GM18858 (cell line): Measurements from ENCODE around the gene PRSS33.

Experiments
- ATAC-seq: cut with Tn5 transposase; IDR thresholded peaks from one replicate; pipeline ENCODE4 v1.9.1; 2021; ENCODE audit not compliant: unreplicated experiment

PRSS33 gene, protein sequence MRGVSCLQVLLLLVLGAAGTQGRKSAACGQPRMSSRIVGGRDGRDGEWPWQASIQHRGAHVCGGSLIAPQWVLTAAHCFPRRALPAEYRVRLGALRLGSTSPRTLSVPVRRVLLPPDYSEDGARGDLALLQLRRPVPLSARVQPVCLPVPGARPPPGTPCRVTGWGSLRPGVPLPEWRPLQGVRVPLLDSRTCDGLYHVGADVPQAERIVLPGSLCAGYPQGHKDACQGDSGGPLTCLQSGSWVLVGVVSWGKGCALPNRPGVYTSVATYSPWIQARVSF

DNA sequence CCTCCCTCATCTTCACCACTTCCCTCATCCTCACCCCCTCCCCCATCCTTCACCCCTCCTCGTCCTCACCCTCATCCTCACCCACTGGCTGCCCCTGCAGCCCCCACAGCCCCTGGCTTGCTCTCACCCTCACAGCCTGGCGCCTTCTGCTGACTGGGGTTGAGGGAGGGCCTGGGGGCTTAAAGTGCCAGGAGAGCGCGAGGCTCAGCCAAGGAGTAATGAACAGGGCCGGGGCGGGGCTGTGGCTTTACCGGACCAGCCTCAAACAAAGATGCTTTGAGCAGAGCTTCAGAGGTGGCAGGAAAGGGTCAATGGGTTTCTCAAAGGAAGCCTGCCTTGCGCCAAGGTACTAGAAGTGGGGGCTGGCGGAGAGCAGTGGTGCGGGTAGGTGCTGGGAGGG is at the start of gene PRSS33:
TSS of gene PRSS33 (minus strand) at position 155 of the 400 bp plus-strand sequence. CDS start 1,013 bp downstream, outside the sequence.
- no peak for ATAC-seq

DNA sequence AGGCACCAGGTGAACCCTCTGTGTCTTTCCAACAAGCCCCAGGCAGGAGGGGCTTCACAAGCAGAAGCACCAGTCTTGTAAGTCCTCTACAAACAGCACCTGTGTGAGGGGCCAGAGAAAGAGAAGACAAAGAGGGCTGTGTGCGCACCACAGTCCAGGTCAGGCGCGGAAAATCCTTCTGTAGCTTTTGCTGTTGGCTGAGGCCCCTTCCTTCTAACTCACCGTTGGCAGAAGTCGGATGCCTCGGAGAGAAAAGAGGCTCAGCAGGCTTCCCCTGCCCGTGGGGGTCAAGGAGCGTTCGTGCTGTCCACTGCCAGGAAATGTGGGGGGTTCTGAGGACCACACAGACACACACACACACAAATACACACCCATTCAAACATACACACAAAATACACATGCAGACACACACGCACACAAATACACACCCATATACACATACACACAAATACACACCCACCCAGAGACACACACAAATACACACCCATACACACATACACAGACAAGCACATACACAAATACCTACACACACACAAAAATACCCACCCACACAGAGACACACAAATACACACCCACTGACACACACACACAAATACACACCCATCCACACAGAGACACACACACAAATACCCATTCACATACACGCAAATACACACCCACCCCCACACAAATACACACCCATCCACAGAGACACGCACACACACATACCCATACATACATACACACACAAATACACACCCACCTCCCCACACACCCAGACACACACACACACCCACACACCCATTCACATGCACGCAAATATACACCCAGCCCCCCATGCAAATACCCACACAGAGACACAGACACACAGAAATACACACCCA is 49.5 kb upstream of the PRSS33 start:
- no peak for ATAC-seq

DNA sequence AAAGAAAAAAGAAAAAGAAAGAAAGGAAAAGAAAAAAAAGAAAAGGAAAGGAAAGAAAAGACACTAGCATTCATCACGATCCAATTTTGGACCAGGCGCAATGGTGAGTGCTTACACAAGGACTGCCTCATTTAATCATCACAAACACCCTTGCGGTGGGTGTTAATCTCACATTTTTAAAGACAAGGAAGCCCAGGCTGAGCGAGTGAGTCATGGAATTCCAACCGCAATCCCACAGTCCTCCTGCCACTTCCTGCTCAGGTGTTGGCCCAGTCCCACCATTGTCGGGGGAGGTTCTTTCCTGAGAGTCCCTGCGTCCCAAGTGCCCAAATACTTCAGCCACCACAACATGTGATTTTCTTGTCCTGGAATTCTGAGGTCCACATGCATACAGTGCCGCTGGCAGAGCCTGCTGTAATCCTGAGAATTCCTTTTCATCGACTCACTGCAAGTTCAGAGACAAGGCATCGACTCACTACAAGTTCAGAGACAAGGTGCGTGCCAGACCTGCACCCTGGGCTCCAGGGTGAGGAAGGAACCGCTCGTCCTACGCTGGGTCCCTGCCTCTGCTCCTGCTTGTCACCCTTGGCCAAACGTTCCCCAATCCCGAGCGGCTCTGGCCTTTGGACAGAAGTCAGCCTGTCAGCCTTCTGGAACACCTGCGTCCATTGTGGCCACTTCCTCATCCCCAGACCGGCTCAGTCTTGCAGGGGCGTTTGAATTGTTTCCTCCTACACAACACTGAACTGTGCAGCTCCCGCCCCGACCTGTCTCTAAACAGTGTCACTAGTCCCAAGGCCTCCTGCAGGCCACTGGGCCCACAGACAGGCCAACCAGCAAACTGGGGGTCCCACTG is 48.5 kb upstream of the PRSS33 start:
- no peak for ATAC-seq

DNA sequence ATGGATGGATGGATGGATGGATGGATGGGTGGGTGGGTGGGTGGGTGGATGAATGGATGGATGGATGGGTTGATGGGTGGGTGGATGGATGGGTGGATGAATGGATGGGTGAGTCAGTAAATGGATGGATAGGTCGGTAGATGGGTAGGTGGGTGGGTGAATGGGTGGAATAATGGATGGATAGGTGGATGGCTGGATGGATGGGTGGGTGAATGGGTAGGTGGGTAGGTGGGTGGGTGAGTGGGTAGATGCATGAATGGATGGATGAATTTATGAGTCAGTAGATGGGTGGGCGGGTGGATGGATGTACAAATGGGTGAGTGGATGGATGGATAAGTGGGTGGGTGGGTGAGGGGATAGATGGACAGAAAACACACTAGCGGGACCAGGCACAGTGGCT is 47.6 kb upstream of the PRSS33 start:
- no peak for ATAC-seq

DNA sequence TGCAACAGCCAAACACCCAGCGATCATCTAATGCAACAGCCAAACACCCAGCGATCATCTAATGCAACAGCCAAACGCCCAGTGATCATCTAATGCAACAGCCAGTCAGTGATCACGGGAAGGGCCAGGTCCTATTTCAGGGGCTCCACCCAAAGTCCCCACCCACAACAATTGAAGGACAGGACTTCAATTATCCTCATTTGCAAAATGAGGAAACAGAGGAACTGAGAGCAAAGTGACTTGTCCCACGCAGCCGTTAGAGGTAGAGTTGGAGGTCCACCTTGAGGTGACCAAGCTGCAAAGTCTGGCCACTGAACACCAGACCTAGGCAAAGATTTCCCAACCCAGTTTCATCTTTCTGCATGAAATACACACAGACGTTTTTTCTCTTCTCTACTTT is 46.4 kb upstream of the PRSS33 start:
- ATAC-seq = no peak

DNA sequence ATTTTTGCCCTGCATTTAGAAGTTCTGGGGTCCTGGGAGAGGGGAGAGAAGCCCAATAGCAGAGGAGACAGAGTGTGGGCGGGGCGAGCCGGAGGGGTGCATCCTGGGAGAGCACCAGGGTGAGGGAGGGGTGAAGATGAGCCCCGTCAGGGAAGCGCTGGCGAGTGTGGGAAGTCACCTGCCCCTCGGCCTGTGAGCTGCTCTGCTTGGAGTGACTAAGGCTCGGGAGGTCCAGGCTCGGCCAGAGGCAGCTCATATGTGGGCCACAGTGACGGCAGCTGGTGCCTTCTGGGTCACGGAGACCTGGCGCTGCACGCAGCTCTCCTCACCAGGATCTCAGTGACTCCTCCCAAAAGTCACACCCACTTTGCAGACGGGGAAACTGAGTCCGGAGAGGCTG is 43.8 kb upstream of the PRSS33 start:
- no peak for ATAC-seq

DNA sequence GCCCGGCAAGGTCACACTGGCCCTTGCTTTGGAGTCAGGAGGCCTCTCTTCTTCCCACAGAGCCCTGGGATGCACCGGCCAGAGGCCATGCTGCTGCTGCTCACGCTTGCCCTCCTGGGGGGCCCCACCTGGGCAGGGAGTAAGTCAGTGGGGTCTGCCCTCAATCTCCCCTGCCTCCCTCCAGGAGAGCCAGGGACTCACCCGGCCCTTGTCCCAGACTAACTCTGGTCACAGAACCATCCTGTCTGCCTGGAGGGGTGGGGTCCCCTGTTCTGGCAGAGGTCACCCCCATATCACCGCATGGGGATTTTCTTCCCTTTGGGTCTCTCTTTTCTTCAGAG is 43.0 kb upstream of the PRSS33 start:
- ATAC-seq = no peak

DNA sequence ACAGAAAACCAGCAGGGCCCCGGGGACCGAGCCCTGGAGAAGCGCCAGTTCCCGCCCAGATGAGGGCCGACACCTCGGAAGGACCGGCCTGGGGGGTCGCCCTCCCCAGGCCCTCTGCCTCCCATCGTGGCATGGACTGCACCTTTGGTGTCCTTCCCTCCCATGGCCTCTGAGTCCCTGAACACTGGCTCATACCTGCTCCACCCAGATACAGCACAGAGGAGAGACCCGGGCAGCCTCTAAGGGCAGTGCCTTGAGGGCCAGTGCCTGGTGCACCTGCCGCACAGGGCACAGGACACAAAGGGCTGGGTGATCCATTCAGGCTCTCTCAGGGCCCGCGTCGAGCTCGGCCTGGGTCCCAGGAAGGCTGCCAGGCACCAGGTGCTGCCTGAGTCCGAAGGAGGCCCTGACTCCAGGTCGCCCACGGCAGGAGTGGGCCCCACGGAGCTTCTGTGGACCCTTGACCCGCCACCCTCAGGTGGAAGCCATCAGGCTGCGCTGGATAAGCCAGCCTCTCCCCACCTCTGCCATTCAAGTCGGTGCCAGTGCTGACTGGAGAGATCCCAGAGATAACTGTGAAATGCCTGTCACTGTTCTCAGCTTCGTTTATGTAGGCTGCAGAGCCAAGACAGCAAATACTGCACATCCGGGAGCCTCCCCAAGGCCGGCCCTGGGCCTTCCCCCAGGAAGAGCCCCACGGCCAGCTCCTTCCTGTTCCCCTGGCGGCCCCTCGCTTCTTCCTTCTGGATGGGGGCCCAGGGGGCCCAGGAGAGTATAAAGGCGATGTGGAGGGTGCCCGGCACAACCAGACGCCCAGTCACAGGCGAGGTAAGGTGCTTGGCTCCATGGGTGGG is 42.4 kb upstream of the PRSS33 start, which contains the start of gene ZG16B:
TSS of gene ZG16B (plus strand) at position 803 of the 854 bp plus-strand sequence. CDS start 139 bp downstream, outside the sequence.
- ATAC-seq = no peak

DNA sequence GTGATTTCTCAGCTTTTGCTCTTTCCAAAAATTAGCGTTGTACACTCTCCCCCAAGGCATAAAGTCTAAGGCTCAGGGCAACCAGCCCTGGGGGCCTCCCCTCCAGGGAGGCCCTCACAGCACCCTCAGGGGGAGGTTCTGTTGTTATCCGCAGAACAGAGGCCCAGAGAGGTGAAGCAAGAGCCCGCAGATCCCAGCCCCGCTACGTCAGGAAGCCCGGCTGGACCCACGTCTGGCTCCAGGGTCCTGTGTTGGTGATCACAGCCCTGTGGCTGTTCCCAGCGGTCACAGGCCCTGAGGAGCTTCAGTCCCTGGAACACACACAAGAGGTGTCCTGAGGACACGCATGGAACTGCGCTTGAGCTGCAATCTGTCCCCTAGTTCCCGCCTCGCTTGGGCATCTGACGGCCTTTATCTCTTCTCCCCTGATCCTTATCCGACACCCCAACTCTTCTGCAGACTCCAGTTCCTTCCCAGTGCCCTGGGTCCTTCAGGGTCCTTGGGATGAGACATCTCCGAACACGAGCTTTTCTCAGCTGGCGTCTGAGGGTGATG is 41.6 kb upstream of the PRSS33 start:
- no peak for ATAC-seq

DNA sequence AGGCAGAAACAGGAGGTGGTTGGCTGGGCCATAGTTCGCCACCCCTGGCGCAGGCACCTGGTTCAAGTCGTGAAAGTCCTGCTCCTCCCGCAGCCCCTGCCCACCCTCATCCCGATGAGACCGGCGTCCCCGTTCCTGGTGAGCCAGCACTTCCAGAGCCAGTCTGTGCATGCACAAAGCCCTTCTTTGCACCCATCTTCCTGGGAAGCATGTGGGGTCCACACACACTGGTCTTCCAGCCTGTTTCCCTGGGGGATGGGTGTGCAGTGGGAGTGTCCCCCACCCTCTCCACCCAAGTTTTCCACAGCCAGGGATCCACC is 41.1 kb upstream of the PRSS33 start:
- ATAC-seq = no peak

DNA sequence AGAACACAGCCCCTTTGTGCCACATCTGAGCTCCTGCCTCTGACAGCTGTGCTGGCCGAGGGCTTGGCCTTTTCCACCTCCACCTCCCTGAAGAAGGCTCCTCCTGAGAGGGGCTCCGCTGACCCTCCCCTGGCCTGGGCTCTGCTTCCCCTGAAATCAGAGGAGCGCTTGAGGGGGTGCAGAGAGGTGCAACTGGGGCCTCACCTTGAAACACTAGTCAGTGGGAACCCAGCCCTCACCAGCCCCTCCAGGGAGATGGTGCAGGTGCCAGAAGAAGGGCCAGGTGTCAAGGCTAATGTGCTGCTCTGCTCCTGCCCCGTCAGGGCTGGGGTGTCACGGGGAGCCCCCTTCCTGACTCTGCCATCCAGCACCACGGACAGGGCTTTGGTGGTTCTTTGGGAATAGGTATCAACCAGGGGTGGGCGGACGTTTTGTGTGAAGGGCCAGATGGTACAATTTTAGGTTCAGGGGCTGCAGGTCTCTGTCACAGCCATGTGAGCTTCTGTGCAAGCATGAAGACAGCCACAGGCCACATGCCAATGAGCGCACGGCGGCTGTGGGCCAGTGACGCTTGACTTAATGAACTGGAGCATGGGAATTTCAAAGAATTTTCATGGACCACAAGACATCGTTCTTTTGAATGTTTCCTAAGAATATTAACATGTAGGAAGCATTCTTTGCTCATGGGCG is 40.6 kb upstream of the PRSS33 start:
- no peak for ATAC-seq

DNA sequence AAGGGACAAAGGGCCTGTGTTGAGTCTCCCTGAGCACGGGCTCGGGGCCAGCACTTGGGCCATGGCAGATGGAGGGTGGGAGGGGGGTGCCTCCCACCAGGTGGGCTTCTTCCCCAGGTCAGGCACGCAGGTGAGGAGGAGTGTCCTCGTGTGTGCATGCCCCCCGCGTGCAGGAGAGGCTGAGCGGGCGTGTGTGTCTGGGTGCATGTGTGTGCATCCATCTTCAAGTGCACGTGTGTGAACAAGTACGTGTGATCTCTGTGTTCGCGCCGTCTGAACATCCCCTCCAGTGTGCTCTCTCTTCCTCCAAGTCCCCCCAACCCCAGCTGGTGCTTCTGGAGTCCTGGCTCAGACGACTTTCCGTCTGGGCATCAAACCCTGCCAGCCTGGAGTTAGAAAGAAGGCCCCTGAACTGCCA is 40.0 kb upstream of the PRSS33 start:
- no peak for ATAC-seq

DNA sequence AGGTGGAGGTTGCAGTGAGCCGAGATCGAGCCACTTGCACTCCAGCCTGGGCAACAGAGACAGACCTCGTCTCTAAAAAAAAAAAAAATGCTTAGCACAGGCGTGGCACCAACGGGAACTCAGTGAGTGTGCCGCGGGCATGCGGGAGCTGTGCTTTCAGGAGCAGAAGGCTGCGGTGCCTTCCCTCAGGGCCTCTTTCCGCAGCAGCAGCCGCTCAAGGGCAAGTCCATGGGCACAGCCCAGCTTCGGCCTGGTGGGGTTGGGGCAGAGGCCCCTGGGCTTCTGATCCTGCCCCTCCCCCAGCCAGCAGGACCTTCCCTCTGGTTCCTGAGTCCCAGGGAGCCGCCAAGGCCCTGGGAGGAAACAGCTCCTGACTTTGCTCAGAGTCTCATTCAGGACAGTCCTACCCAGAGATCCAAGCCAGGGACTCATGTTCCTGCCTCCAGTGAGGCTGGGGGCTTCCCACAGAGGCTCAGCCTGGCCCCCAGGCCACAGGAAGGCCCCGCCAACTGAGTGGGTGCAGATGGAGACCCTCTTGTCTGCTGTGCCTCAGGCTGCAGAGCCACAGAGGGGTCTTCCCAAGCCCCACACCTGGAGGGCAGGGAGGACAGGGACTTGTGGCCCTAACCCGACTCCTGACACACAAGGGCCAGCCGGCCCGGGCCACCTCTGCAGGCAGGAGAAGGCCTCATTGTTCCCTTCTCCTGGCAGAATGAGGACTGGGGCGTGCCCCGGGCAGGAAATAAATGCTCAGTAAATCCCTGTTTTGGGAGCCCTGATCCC is 39.4 kb upstream of the PRSS33 start:
- no peak for ATAC-seq

DNA sequence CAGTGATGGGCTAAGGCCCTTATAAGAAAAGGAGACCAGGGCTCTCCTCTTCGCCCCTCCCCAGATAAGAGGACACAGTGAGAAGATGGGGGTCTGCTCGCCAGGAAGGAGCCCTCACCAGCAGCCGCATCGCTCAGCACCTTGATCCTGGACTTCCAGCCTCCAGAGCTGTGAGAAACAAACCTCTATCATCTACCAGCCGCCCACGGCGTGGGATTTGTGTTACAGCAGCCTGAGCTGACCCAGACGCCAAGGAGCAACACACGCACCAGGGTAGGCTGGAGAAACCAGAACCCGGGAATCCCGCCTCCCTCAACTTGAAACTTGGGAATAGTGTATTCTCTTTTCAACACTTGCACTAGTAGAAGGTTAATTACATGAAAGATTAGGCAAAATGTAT is 38.5 kb upstream of the PRSS33 start:
- no peak for ATAC-seq

DNA sequence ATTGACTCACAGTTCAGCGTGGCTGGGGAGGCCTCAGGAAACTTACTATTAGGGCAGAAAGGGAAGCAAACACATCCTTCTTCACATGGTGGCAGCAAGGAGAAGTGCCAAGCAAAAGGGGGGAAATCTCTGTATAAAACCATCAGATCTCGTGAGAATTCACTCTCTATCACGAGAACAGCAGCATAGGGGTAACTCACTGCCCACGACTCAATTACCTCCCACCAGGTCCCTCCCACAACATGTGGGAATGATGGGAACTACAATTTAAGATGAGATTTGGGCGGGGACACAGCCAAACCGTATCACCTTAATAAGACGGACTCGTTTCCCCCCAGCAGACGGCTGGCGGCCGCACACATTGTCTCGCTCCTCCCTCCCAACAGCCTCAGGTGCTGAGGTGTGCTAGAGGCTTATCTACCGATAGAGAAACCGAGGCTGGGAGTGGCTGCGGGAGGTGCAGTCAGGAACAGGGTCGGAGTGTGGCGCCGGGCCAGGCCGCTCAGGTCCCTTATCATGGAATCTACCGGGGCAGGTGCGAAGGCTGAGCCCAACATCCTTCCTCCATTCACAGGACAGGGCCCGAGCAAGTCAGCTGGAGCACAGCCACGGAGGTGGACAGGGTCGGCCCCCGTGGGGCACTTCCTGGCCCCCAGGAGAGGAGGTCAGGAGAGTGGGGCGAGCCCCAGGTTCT is 37.8 kb upstream of the PRSS33 start:
- ATAC-seq = no peak

DNA sequence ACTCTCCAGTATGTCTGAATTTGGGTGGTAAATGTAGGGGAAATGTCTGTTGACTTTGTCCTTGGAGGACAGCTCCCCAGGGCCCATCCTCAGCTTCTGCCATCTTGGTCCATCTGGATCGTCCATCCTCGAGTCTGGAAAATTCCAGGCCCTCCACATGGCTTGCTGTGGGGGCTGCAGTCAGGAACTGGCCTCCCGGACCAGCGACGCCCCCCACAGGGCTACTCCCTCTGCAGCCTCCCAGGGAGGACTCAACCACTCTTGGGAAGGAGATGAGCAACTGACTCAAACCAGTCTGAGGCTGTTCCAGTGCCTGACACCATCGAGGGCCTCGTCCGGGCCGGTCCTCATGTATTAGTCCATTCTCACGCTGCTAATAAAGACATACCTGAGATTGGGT is 37.3 kb upstream of the PRSS33 start:
- ATAC-seq = no peak

DNA sequence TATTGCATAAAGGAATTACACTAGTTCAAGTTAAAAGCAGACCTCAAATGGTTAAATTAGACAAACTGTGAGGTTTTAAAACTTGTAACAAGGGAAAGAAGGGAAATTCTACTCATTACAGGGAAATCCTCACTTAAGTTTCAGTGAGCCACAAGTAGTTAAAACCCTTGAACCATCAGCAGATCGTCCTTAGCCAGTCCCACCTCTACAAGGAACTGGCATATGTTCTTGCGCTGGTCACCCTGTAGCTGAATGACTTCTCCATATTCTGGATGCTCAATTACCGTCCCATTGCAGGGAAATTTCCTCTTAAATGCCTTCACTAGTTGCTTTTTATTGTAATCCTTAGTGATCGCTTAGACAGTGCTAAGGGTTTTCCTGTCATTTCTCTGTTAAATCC is 35.1 kb upstream of the PRSS33 start:
- ATAC-seq = no peak

DNA sequence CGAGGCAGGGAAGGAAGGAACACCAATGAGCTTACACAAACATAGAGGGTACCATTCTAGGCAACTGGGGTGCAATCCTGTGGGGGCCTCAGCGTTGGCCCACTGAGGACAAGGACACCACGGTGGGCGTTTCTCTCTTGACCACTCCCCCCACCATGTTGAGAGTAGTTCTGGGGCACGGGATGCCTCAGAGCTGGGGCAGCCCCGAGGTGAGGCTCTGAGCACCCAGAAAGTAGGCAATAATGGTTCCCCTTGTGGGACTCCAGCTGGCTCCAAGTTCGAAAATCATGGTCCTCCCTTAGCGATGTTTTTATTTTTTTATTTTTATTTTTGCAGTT is 34.8 kb upstream of the PRSS33 start:
- ATAC-seq = no peak
